GM11168 (cell line): ENCODE measurements around the gene SMR3B.

Source experiments
- in situ Hi-C: fragments of 300-500 bp; cut with MboI; formaldehyde crosslinking; loops from one replicate; pipeline ENCODE4 v1.12.0; 2022; ENCODE audit warnings: low sequenced_read_pairs; ENCODE audit not compliant: unreplicated experiment

The SMR3B gene

DNA sequence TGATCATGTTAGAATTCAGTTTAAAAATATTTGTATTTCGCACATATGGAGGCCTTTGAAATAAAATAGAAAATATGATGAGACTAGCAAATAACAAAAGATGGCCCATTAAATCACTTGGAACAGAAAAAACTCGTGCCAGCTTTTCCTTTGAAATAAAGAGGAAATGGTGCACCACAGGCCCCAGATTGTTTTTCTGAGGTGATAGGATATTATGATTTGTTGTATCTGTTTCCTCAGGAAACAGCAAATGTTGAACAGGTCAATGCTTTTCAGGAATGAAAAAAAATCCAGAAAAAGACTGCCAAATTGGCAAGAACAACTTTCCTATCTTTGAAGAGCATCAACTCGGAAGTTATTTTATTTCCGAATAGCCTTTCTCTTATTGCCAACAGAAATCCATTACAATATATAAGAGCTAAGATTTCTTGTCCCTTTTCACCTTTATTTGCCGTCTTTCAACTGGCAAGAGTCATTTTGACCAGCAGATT lies at the start of gene SMR3B:
TSS of gene SMR3B (plus strand) at position 441 of the 491 bp plus-strand sequence. CDS start 1,380 bp downstream, outside the sequence.
- in situ Hi-C loops = no loop called here

- in situ Hi-C loops = no loop called here
These were observed 48.2 kb upstream of the SMR3B start, which contains the start of gene CABS1 for GRCh38 chr4:70334681-70335080. Gene CABS1 (plus strand): TSS chr4:70334981. CDS start chr4:70335040, 59 bp downstream.

DNA sequence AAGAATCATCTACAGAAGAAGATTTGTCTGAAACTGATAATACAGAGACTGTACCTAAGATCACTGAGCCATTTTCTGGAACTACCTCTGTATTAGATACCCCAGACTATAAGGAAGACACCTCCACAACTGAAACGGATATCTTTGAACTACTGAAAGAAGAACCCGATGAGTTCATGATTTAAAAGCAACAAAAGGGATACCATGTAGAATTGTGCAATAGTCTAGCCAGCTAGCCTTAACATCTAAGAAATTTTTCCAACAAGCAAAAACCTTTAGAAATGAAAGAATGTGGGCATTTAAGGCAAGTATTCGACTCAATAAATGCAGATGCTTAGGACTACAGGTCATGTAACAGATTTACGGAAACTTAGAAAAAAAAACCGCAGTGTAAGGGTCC lies 46.9 kb upstream of the SMR3B start:
- in situ Hi-C loops = no loop called here

DNA sequence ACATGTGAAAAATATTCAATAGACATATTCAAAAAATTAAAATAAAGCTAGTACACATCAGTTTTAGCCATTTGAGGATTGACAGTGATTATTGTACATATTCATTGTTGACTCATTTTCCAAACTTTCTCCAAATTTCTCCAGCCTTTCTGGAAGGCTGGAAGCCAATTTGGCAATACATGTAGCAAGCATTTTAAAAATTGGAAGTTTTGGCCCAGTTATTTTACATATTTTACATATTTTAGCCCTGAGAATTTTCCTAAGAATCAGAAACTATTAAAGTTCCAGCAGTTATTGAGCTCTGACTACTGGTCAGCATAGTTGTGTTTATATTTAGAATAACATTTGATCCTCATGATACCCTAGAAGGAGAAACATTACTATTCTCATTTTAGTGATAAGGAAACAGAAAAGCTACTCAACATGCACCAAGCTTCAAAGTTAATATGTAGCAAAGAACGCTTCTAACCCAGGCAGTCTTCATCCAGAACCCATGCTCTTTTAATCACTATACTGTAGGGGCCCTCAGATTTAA lies 45.0 kb upstream of the SMR3B start:
- in situ Hi-C loops = no loop called here

GRCh38 chr4:70356185-70356584 lies 26.7 kb upstream of the SMR3B start:
- in situ Hi-C loops = no loop called here

DNA sequence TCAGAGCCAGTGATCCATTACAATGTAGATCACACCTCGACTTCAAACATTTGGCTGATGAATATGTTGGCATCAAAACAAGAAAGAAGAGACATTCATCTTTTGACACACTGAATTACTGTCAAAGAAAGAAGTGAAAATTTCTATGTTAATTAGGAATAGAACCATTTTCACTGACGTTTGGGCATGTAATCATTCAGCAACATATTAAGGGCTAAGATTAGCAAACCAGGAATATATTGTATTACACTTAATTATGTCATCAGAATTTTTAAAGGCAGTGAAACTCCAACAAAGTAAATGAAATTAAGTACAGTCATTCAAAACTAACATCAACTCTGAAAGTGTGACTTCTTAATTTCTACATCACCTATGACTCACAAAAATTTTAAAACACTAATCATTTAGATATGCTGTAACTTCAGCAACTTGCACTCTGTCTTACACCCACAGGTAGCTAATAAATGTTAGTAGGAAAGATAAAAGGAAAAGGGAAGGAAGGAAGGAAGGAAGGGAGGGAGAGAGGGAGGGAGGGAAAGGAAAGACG lies 23.7 kb upstream of the SMR3B start:
- in situ Hi-C loops = no loop called here

DNA sequence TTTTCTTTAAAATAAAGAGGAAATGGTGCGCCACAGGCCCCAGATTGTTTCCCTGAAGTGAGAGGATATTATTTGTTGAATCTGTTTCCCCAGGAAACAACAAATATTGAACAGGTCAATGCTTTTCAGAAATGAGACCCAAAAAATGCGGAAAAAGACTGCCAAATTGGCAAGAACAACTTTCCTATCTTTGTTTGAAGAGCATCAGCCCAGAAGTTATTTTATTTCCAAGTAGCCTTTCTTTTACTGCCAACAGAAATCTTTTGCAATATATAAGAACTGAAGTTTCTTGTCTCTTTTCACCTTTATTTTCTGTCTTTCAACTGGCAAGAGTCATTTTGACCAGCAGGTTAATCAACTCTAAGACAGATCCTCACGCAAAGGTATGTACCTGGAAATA lies 22.5 kb upstream of the SMR3B start, which contains the start of gene SMR3A:
TSS of gene SMR3A (plus strand) at position 301 of the 400 bp plus-strand sequence. CDS start 1,356 bp downstream, outside the sequence.
- in situ Hi-C loops = no loop called here

- in situ Hi-C loops = no loop called here
These were observed 18.9 kb upstream of the SMR3B start for GRCh38 chr4:70364002-70364401.

DNA sequence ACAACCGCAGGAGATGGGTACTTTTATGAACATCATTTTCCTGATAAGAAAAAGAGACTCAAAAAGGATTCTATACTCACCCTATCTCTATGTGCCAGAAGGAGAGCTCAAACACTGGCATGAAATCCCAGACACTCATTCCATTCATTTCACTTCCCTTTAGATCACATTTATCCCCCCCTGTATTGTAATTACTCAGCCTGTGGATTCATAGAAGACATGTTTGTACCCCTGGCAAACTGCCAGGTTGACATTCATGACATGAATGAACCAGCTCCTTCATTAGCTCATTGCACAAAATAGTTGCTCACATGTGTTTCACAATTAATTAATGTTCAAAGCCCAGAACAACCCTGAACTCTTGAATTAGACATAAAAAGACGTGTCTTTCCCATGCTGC lies 17.5 kb upstream of the SMR3B start:
- in situ Hi-C loops = no loop called here

GRCh38 chr4:70367813-70368212 lies 15.1 kb upstream of the SMR3B start:
- in situ Hi-C loops = no loop called here

DNA sequence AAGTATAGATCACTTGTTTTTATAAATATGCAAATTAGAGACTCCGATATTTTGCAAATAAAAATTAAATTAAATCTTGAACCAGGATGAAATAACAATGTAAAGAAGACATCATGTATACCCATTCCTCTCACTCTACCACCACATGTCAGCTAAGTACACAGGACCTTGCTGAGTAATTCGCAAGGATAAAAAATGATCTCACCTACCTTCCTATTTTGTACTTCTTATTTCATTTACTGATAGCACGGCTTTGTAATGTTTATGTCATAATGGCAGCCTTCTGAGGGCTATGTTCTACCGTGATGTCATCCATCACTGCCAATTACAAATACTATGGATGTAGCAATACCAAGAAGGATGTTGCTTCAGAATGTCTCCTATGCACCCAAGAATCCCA lies 10.9 kb upstream of the SMR3B start:
- in situ Hi-C loops = no loop called here

DNA sequence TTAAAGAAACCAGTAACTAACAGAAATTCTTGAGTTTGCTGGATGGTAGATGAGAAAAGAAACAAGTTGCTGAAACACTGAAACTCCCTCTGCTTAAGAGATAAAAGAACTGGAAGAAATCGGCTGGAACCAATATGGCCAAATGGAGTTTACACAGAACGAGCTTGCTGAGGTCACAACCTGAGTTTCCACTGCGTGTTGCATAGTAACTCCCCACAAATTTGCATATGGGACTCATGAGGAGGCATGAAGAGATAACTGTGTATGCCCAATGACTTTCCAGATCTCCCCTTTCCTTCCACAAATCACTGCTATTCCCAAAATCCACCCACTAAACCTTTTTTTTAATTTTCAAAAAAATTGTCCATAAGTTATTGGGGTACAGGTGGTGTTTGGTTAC lies 10.2 kb upstream of the SMR3B start:
- in situ Hi-C loops = no loop called here

GRCh38 chr4:70380578-70380977 lies 2.4 kb upstream of the SMR3B start:
- in situ Hi-C loops = no loop called here

GRCh38 chr4:70392057-70392776 lies 9.3 kb downstream of the SMR3B start:
- in situ Hi-C loops = no loop called here

DNA sequence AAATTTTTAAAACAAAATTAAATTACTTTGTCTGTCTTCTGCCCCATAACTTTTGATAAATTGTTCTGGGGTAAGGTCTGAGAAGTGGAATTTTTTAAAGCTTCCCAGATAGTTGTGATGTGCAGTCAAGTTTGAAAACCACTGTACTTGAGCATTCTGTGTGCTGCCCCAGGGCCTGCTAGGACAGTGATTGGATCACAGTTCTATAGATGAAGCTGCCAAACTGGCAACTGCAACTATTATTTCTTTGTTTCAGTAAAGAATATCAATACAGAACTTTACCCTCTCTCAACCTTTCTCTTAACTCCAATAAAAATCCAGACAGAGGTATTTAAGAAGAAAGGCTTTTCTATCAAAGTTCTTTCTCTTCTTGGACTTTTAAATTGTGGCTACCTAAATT lies 14.6 kb downstream of the SMR3B start, which contains the start of gene OPRPN:
TSS of gene OPRPN (plus strand) at position 361 of the 400 bp plus-strand sequence. CDS start 1,346 bp downstream, outside the sequence.
- in situ Hi-C loops = no loop called here

DNA sequence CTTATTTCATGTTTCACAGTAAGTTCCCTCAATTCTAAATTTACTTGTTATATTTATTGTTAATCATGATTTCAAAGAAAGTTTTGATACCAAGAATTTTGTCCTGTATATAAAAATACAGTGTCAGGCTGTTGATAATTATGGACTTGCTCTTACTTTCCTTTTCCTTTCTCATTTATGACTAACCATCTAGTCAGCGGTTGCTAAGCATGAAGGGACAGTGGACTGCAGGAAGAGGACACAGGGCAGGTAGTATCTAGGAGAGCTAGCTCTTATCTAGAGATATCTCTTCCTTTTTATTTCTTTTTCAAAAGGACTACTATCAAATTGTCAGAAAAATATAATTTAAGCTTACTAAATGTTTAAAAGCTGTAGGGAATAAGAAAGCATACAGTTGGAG lies 16.4 kb downstream of the SMR3B start:
- in situ Hi-C loops = no loop called here

DNA sequence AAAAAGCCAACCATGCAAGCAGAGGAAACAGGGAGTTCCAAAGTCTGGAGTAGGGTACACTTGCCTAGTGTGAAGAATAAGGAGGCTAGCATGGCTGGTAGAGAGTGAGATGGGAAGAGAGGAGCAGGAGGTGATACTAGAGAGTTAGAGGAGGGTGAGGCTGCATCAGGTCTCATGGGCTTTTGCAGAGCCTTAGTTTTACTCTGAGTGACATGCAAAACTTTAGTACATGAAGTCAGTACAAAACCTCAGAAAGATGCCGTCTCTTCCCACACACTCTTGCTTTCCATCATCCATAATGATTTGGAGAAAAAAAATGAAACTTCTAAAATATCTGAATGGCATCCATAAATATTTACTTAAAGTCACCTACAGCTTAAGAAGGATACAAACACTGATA lies 19.8 kb downstream of the SMR3B start:
- in situ Hi-C loops = no loop called here

DNA sequence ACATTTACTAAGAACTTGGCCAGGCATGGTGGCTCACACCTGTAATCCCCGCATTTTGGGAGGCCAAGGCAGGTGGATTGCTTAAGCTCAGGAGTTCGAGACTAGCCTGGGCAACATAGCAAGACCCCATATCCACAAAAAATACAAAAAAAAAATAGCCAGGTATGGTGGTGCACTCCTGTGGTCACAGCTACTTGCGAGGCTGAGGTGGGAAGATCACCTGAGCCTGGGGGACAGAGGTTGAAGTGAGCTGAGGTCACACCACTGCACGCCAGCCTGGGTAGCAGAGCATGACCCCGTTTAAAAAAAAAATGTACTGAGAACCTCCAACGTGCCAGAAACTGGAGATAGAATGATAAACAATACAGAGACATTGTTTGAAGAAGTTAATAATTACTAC lies 22.8 kb downstream of the SMR3B start:
- in situ Hi-C loops = no loop called here

GRCh38 chr4:70425306-70425705 lies 42.4 kb downstream of the SMR3B start:
- in situ Hi-C loops = no loop called here

- in situ Hi-C loops = no loop called here
These were observed 43.9 kb downstream of the SMR3B start for GRCh38 chr4:70426789-70427188.

DNA sequence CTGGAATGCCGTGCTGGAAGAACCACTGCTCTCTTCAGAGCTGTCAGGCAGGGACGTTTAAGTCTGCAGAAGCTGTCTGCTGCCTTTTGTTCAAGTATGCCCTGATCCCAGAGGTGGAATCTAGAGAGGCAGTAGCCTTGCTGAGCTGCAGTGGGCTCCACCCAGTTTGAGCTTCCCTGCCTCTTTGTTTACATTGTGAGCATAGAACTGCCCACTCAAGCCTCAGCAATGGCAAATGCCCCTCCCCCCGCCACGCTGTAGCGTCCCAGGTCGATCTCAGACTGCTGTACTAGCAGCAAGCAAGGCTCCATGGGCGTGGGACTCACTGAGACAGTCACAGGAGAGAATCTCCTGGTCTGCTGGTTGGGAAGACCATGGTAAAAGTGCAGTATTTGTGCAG lies 54.3 kb downstream of the SMR3B start:
- in situ Hi-C loops = no loop called here
